ENCODE results near the gene QKI.
A peak's percentile ranks its signal among the peaks of the same experiment; 100 is the strongest.

The QKI gene

GRCh38 chr6:163532526-163533078 lies 118.1 kb downstream of the QKI start:
- Mint-ChIP-seq H3K9me3 (no peaks in the 10 kb centered on the region), H3K36me3 (peaks cover 28% of the 10 kb centered on the region), H3K4me3 (no peak overlapping the region), H3K4me1 (peaks cover 15% of the 10 kb centered on the region), H3K27ac (no peak overlapping the region)
- no peak for ATAC-seq
- no peak for DNase-seq (ENCODE audit: low spot score in 2 of 2)

GRCh38 chr6:163533443-163533842 lies 118.9 kb downstream of the QKI start:
- peaks cover 16% of the 10 kb centered on the region for H3K4me1 Mint-ChIP-seq
- H3K36me3 Mint-ChIP-seq: peaks cover 32% of the 10 kb centered on the region

GRCh38 chr6:163536770-163537169 lies 122.3 kb downstream of the QKI start:
- peaks cover 39% of the 10 kb centered on the region for H3K36me3 Mint-ChIP-seq
- H3K4me3 Mint-ChIP-seq: no peak overlapping the region
- no peak overlapping the region for H3K27ac Mint-ChIP-seq
- no peaks in the 10 kb centered on the region for H3K9me3 Mint-ChIP-seq
- DNase-seq (ENCODE audit: low spot score in 2 of 2) (no peak), ATAC-seq (no peak)
- peaks cover 17% of the 10 kb centered on the region for H3K4me1 Mint-ChIP-seq

More at GRCh38 chr6:163533443-163533842, 118.9 kb downstream of the QKI start:
- Mint-ChIP-seq H3K9me3 (no peaks in the 10 kb centered on the region), H3K4me3 (no peak overlapping the region), H3K27ac (no peak overlapping the region)
- DNase-seq (ENCODE audit: low spot score in 2 of 2) (no peak), ATAC-seq (no peak)

- Mint-ChIP-seq H3K4me3 (no peak overlapping the region), H3K27ac (no peak overlapping the region), H3K9me3 (no peaks in the 10 kb centered on the region), H3K36me3 (peaks cover 39% of the 10 kb centered on the region), H3K4me1 (peaks cover 17% of the 10 kb centered on the region)
- no peak for DNase-seq (ENCODE audit: low spot score in 2 of 2)
- ATAC-seq: no peak
Observed at GRCh38 chr6:163538331-163538730, 123.8 kb downstream of the QKI start.

GRCh38 chr6:163539101-163539762 lies 124.7 kb downstream of the QKI start:
- DNase-seq (ENCODE audit: low spot score in 2 of 2): no peak
- Mint-ChIP-seq H3K9me3 (no peaks in the 10 kb centered on the region), H3K36me3 (peaks cover 39% of the 10 kb centered on the region), H3K4me3 (no peak overlapping the region), H3K4me1 (peaks cover 17% of the 10 kb centered on the region), H3K27ac (no peak overlapping the region)
- no peak for ATAC-seq

- Mint-ChIP-seq H3K4me1 (peaks cover 15% of the 10 kb centered on the region), H3K36me3 (peaks cover 8% of the 10 kb centered on the region), H3K9me3 (no peaks in the 10 kb centered on the region), H3K27ac (no peak overlapping the region), H3K4me3 (no peak overlapping the region)
- DNase-seq (ENCODE audit: low spot score in 2 of 2): no peak
- ATAC-seq: no peak
Observed at GRCh38 chr6:163543321-163543720, 128.8 kb downstream of the QKI start.

GRCh38 chr6:163545370-163545769 lies 130.9 kb downstream of the QKI start:
- no peaks in the 10 kb centered on the region for H3K36me3 Mint-ChIP-seq
- H3K27ac Mint-ChIP-seq: no peak overlapping the region
- no peaks in the 10 kb centered on the region for H3K9me3 Mint-ChIP-seq
- ATAC-seq: no peak
- H3K4me1 Mint-ChIP-seq: peaks cover 13% of the 10 kb centered on the region
- no peak overlapping the region for H3K4me3 Mint-ChIP-seq
- no peak for DNase-seq (ENCODE audit: low spot score in 2 of 2)

GRCh38 chr6:163547287-163547686 lies 132.8 kb downstream of the QKI start:
- Mint-ChIP-seq H3K27ac (no peak overlapping the region), H3K36me3 (no peaks in the 10 kb centered on the region), H3K4me1 (peaks cover 20% of the 10 kb centered on the region), H3K4me3 (no peak overlapping the region), H3K9me3 (no peaks in the 10 kb centered on the region)
- DNase-seq (ENCODE audit: low spot score in 2 of 2) (no peak), ATAC-seq (no peak)

- Mint-ChIP-seq H3K4me1 (peaks cover 20% of the 10 kb centered on the region), H3K36me3 (no peaks in the 10 kb centered on the region), H3K9me3 (no peaks in the 10 kb centered on the region), H3K4me3 (no peak overlapping the region), H3K27ac (no peak overlapping the region)
- ATAC-seq: no peak
- DNase-seq (ENCODE audit: low spot score in 2 of 2): no peak
Observed at GRCh38 chr6:163548624-163549023, 134.1 kb downstream of the QKI start.

GRCh38 chr6:163554032-163554431 lies 139.5 kb downstream of the QKI start:
- Mint-ChIP-seq H3K36me3 (peaks cover 5% of the 10 kb centered on the region), H3K27ac (no peak overlapping the region), H3K9me3 (no peaks in the 10 kb centered on the region), H3K4me1 (peaks cover 8% of the 10 kb centered on the region), H3K4me3 (no peak overlapping the region)
- DNase-seq (ENCODE audit: low spot score in 2 of 2) (no peak), ATAC-seq (no peak)

GRCh38 chr6:163554663-163555062 lies 140.1 kb downstream of the QKI start:
- ATAC-seq (peak; percentile 55), DNase-seq (ENCODE audit: low spot score in 2 of 2) (peak; percentile 32 to 67)
- peaks cover 12% of the 10 kb centered on the region for H3K36me3 Mint-ChIP-seq
- H3K27ac Mint-ChIP-seq: no peak overlapping the region
- no peaks in the 10 kb centered on the region for H3K9me3 Mint-ChIP-seq
- H3K4me1 Mint-ChIP-seq: peaks cover 7% of the 10 kb centered on the region
- no peak overlapping the region for H3K4me3 Mint-ChIP-seq

GRCh38 chr6:163559661-163560060 lies 145.1 kb downstream of the QKI start:
- no peaks in the 10 kb centered on the region for H3K4me1 Mint-ChIP-seq
- no peaks in the 10 kb centered on the region for H3K9me3 Mint-ChIP-seq
- DNase-seq (ENCODE audit: low spot score in 2 of 2): no peak
- no peak overlapping the region for H3K27ac Mint-ChIP-seq
- no peak overlapping the region for H3K4me3 Mint-ChIP-seq
- peaks cover 38% of the 10 kb centered on the region for H3K36me3 Mint-ChIP-seq
- no peak for ATAC-seq

- Mint-ChIP-seq H3K36me3 (peaks cover 72% of the 10 kb centered on the region), H3K4me1 (no peaks in the 10 kb centered on the region), H3K27ac (no peak overlapping the region), H3K9me3 (no peaks in the 10 kb centered on the region), H3K4me3 (no peak overlapping the region)
- ATAC-seq (no peak), DNase-seq (ENCODE audit: low spot score in 2 of 2) (no peak)
Observed at GRCh38 chr6:163563318-163563717, 148.8 kb downstream of the QKI start.

- H3K36me3 Mint-ChIP-seq: peaks cover 62% of the 10 kb centered on the region
Observed at GRCh38 chr6:163564534-163564933, 150.0 kb downstream of the QKI start.

GRCh38 chr6:163565140-163565539 lies 150.6 kb downstream of the QKI start:
- Mint-ChIP-seq H3K4me1 (no peaks in the 10 kb centered on the region), H3K36me3 (peaks cover 62% of the 10 kb centered on the region), H3K9me3 (no peaks in the 10 kb centered on the region), H3K27ac (no peak overlapping the region), H3K4me3 (no peak overlapping the region)
- DNase-seq (ENCODE audit: low spot score in 2 of 2): no peak
- no peak for ATAC-seq

More at GRCh38 chr6:163564534-163564933, 150.0 kb downstream of the QKI start:
- ATAC-seq (no peak), DNase-seq (ENCODE audit: low spot score in 2 of 2) (no peak)
- no peak overlapping the region for H3K27ac Mint-ChIP-seq
- H3K9me3 Mint-ChIP-seq: no peaks in the 10 kb centered on the region
- H3K4me1 Mint-ChIP-seq: no peaks in the 10 kb centered on the region
- H3K4me3 Mint-ChIP-seq: no peak overlapping the region

GRCh38 chr6:163566056-163566455 lies 151.5 kb downstream of the QKI start:
- Mint-ChIP-seq H3K4me3 (no peak overlapping the region), H3K36me3 (peaks cover 71% of the 10 kb centered on the region), H3K27ac (no peak overlapping the region), H3K9me3 (no peaks in the 10 kb centered on the region), H3K4me1 (peaks cover 5% of the 10 kb centered on the region)
- DNase-seq (ENCODE audit: low spot score in 2 of 2): no peak
- no peak for ATAC-seq
